ENCODE data around the gene SNRK.

SNRK gene

GRCh38 chr3:43279082-43279481 lies 7.3 kb upstream of the SNRK start:
- no peak for DNase-seq

GRCh38 chr3:43279532-43279931 lies 6.8 kb upstream of the SNRK start:
- DNase-seq, result no peak

GRCh38 chr3:43281020-43281419 lies 5.3 kb upstream of the SNRK start:
- no peak for DNase-seq

- DNase-seq, result no peak
Measured at GRCh38 chr3:43284171-43284570, 2.2 kb upstream of the SNRK start.

GRCh38 chr3:43285644-43286043 lies 696 bp upstream of the SNRK start:
- no peak for DNase-seq

GRCh38 chr3:43286841-43287499 lies 630 bp downstream of the SNRK start:
- no peak for DNase-seq

- DNase-seq, result no peak
Measured at GRCh38 chr3:43287500-43287873, 1.1 kb downstream of the SNRK start.

- DNase-seq, result no peak
Measured at GRCh38 chr3:43288366-43288765, 2.0 kb downstream of the SNRK start.

- DNase-seq, result no peak
Measured at GRCh38 chr3:43288850-43289249, 2.5 kb downstream of the SNRK start.

GRCh38 chr3:43289401-43289800 lies 3.1 kb downstream of the SNRK start:
- no peak for DNase-seq

- DNase-seq, result no peak
Measured at GRCh38 chr3:43289841-43290470, 3.6 kb downstream of the SNRK start.

- DNase-seq, result no peak
Measured at GRCh38 chr3:43290956-43291355, 4.6 kb downstream of the SNRK start.

- DNase-seq, result no peak
Measured at GRCh38 chr3:43291546-43291945, 5.2 kb downstream of the SNRK start.

GRCh38 chr3:43294975-43295374 lies 8.6 kb downstream of the SNRK start:
- no peak for DNase-seq

- no peak for DNase-seq
Measured at GRCh38 chr3:43296565-43296964, 10.2 kb downstream of the SNRK start.

- DNase-seq, result no peak
Measured at GRCh38 chr3:43298292-43298691, 12.0 kb downstream of the SNRK start.

GRCh38 chr3:43298761-43299160 lies 12.4 kb downstream of the SNRK start:
- DNase-seq, result no peak

GRCh38 chr3:43302116-43302880 lies 16.0 kb downstream of the SNRK start:
- no peak for DNase-seq

- no peak for DNase-seq
Measured at GRCh38 chr3:43304126-43304525, 17.8 kb downstream of the SNRK start.

GRCh38 chr3:43307226-43307625 lies 20.9 kb downstream of the SNRK start:
- no peak for DNase-seq

GRCh38 chr3:43307649-43308048 lies 21.3 kb downstream of the SNRK start:
- DNase-seq, result no peak

GRCh38 chr3:43309372-43310305 lies 23.3 kb downstream of the SNRK start:
- DNase-seq, result no peak
